ENCODE data around the gene NIBAN1. TPM values are rescaled to one million over a fixed set of nuclear protein-coding genes. Genes with fewer than 3 reads are reported as not detected.

The NIBAN1 gene
- total RNA-seq, 2 experiments from 2014 or later: 10.1 to 11.0 TPM

DNA sequence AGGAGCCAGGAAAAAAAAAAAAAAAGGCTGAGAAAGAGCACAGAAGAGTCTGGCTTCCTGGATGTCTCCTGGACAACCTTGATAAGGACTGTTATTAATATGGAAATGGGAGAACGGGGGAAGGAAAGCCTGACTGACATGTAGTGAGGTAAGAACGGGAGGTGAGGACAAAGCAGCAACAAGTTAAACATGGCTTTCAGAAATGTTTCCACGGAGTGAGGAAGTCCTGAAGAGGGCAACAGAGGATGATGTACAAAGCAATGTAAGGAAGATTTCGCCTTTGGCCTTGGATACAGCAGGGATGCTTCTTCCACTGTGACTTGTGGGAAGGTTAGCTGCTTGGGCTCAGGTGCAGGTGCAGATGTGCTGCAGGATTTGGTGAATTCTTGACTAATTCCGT lies 11.9 kb upstream of the NIBAN1 start:
- TF ChIP-seq, protein P1, sequence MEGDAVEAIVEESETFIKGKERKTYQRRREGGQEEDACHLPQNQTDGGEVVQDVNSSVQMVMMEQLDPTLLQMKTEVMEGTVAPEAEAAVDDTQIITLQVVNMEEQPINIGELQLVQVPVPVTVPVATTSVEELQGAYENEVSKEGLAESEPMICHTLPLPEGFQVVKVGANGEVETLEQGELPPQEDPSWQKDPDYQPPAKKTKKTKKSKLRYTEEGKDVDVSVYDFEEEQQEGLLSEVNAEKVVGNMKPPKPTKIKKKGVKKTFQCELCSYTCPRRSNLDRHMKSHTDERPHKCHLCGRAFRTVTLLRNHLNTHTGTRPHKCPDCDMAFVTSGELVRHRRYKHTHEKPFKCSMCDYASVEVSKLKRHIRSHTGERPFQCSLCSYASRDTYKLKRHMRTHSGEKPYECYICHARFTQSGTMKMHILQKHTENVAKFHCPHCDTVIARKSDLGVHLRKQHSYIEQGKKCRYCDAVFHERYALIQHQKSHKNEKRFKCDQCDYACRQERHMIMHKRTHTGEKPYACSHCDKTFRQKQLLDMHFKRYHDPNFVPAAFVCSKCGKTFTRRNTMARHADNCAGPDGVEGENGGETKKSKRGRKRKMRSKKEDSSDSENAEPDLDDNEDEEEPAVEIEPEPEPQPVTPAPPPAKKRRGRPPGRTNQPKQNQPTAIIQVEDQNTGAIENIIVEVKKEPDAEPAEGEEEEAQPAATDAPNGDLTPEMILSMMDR (IDR thresholded peaks at IDR 0.05): no peak
- intact Hi-C loops (cut with micrococcal nuclease): loop anchor here (10.0 kb wide), 1 partner anchor 189 kb away; no protein-coding TSS in a partner anchor
- ATAC-seq (no peak), DNase-seq (no peak)
- Mint-ChIP-seq H3K36me3 (ENCODE audit: low read depth) (no peaks in the 10 kb centered on the region), H3K9me3 (no peaks in the 10 kb centered on the region), H3K27me3 (peaks cover 7% of the 10 kb centered on the region), H3K4me3 (no peak overlapping the region), H3K27ac (no peak overlapping the region), H3K4me1 (ENCODE audit: low read depth) (peaks cover 5% of the 10 kb centered on the region)
- POLR2A ChIA-PET: interaction anchor here (1.9 kb wide), 1 partner anchor 12 kb away, joined by 5 read pairs; the partner anchor contains the start of gene NIBAN1
- CTCF ChIA-PET: interaction anchor here (1.0 to 13.6 kb wide), 3 partner anchors 178 to 194 kb away, joined by 4 to 232 read pairs (median 4); no protein-coding TSS in a partner anchor

DNA sequence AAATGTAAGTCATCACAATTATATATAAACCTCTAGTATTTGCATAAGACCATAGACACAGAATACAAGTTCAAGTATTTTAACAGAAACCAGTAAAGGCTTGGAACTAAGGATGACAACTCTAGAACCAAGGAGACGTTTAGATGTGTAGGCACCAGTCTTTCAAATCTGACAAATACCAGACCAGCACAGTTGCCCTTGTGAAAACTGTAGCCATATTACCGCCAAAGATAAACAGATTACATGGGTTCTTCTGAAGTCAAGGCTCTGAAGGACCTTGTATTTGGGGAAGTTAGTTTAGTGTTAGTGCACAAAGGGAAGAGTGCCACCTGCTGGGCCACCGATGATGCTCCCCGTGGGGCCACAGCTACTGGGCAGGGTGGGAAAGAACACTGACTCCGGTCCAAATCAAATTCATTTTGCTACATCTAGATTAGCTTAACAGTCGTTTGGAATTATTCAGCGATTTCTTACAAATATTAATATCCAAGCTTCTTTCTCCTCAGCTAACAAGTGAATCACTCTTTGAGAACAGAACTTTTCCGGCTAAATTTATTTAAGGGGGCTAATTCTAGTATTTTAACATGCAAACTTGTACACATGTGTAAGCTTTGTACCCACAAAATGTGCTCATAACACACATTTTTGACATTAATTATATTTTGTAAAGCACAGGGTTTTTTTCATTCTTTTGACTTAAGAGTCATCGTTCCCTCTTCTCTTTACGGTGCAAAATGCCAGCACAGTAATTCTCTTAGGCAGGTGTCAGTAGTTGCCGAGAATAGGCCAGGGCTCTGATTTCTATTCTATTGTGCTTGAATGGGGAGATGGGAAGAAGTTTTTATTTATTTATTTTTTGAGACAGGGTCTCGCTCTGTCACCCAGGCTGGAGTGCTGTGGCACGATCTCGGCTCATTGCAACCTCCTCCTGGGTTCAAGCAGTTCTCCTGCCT lies 8.0 kb upstream of the NIBAN1 start:
- no peak overlapping the region for H3K27ac Mint-ChIP-seq
- peaks cover 14% of the 10 kb centered on the region for H3K27me3 Mint-ChIP-seq
- H3K4me3 Mint-ChIP-seq: no peak overlapping the region
- H3K9me3 Mint-ChIP-seq: no peaks in the 10 kb centered on the region
- no peaks in the 10 kb centered on the region for H3K36me3 Mint-ChIP-seq (ENCODE audit: low read depth)
- TF ChIP-seq, protein P1 (IDR thresholded peaks at IDR 0.05): peak; percentile 93
- peaks cover 5% of the 10 kb centered on the region for H3K4me1 Mint-ChIP-seq (ENCODE audit: low read depth)
- POLR2A ChIA-PET: no interaction called here
- peak; percentile 99 for ATAC-seq
- CTCF ChIA-PET: interaction anchor here (0.6 to 13.6 kb wide), 43 partner anchors 8 to 291 kb away, joined by 3 to 232 read pairs (median 4); partner anchors contain the start of genes EDEM3, NIBAN1 and RNF2
- intact Hi-C loops (cut with micrococcal nuclease): loop anchor here (1.0 to 10.0 kb wide), 2 partner anchors 177 to 193 kb away; no protein-coding TSS in a partner anchor
- peak; percentile 85 for DNase-seq

DNA sequence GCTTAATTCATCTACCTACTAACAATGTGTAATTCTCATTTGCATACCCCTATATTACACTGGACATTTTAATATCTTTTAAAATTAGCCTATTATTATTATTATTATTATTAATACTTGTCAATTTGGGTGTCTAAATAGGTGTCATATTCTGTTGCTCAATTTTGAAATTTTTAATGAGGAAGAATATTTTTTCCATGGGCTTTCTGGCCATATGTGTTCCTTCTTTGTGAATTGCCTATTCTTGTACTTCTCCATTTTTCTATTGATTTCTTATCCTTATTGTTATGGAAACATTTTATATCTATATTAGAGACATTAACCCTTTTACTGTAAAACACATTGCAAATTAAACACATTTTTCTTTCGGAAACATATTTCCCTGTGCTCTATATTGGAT lies 6.4 kb upstream of the NIBAN1 start:
- ATAC-seq (no peak), DNase-seq (no peak)
- intact Hi-C loops (cut with micrococcal nuclease): loop anchor here (10.0 kb wide), 1 partner anchor 194 kb away; no protein-coding TSS in a partner anchor
- H3K27ac Mint-ChIP-seq: no peak overlapping the region
- H3K27me3 Mint-ChIP-seq: peaks cover 22% of the 10 kb centered on the region
- CTCF ChIA-PET: interaction anchor here (0.7 to 13.6 kb wide), 9 partner anchors 9 to 465 kb away, joined by 3 to 232 read pairs (median 9); partner anchors contain the start of gene NIBAN1
- no peaks in the 10 kb centered on the region for H3K36me3 Mint-ChIP-seq (ENCODE audit: low read depth)
- POLR2A ChIA-PET: no interaction called here
- peaks cover 6% of the 10 kb centered on the region for H3K4me1 Mint-ChIP-seq (ENCODE audit: low read depth)
- TF ChIP-seq, protein P1 (IDR thresholded peaks at IDR 0.05): no peak
- no peaks in the 10 kb centered on the region for H3K9me3 Mint-ChIP-seq
- H3K4me3 Mint-ChIP-seq: no peak overlapping the region

DNA sequence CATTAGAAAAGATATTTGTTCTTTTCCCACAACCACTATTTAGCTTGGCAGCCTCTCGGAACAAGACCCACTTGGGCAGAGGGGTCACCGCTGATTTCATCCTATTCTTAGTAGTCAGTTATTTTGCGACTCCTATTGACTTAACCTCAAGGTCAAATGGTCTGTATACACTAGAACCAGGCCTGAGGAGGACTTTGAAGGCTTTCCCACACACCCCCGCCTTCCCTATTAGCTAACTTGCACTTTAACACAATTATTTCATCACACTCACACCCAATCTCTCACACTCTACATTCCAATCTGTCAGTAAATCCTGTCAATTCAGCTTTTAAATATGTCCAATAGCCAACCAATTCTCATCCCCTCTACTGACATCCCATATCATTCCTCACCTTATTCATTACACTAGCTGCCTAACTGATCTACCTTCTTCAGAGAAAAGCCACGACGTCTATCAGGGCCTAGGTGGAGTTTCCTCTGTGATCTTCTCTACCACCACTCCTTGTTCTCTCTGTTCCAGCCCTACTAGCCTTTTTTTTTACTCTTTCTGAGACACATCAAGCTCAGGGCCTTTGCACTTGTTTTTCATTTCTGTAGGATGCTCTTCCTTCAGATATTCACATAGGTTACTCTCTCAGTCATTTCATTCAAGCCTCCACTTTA lies 1.0 kb upstream of the NIBAN1 start:
- ChIA-PET CTCF (interaction anchor here (1.3 to 7.7 kb wide), 3 partner anchors 80 to 195 kb away, joined by 3 to 65 read pairs (median 8); no protein-coding TSS in a partner anchor), POLR2A (interaction anchor here (0.5 to 3.7 kb wide), 4 partner anchors 84 to 221 kb away, joined by 3 to 23 read pairs (median 6); partner anchors contain the start of gene EDEM3)
- H3K4me1 Mint-ChIP-seq (ENCODE audit: low read depth): peaks cover 39% of the 10 kb centered on the region
- no peak for ATAC-seq
- peak overlapping the region; percentile 23 for H3K27ac Mint-ChIP-seq
- peak overlapping the region; percentile 16 for H3K4me3 Mint-ChIP-seq
- no peak for DNase-seq
- H3K9me3 Mint-ChIP-seq: no peaks in the 10 kb centered on the region
- TF ChIP-seq, protein P1 (IDR thresholded peaks at IDR 0.05): no peak
- intact Hi-C loops (cut with micrococcal nuclease): no loop called here
- peaks cover under 1% of the 10 kb centered on the region for H3K36me3 Mint-ChIP-seq (ENCODE audit: low read depth)
- peaks cover 22% of the 10 kb centered on the region for H3K27me3 Mint-ChIP-seq
